IMR-90 (cell line): ENCODE data around the gene PSMB4. TPM values are rescaled to one million over a fixed set of nuclear protein-coding genes. Genes with fewer than 3 reads are reported as not detected.

ENCODE experiments used
- ATAC-seq: fragments of 200-7000 bp; cut with Tn5 transposase; 2 replicates; pipeline ENCODE4 v1.9.1; 2020; ENCODE audit warnings: low read depth, mild to moderate bottlenecking, moderate library complexity
- Bru-seq: library from RNA; stranded (reverse); fragments of 400-500 nt; gene quantifications from one replicate; lab custom pipeline; 2021; lab: Mats Ljungman, UMichigan
- BruChase-seq, 2 experiments: library from RNA; stranded (reverse); fragments of 400-500 nt; gene quantifications; one replicate each; lab custom pipeline; 2021; lab: Mats Ljungman, UMichigan
- BruUV-seq: library from RNA; stranded (reverse); fragments of 400-500 nt; replicated peaks from 2 replicates; lab custom pipeline; 2021; lab: Mats Ljungman, UMichigan
- CTCF ChIA-PET: fragments of 300-600 bp; formaldehyde crosslinking; extraction: SDS; loops from one replicate; lab custom pipeline; 2021; ENCODE audit warnings: antibody characterized with exemption; lab: Yijun Ruan, JAX
- POLR2A ChIA-PET: fragments of 300-600 bp; sonication (Branson Sonifier 250); formaldehyde crosslinking; loops from one replicate; lab custom pipeline; 2022; ENCODE audit warnings: antibody characterized with exemption; ENCODE audit not compliant: unreplicated experiment; lab: Charles Lee
- DNase-seq: peaks from one replicate; pipeline ENCODE4 v3.0.0; 2013
- H2AFZ ChIP-seq: replicated peaks from 2 replicates; pipeline ENCODE3; 2013; ENCODE audit warnings: low read length, mild to moderate bottlenecking; ENCODE audit not compliant: poor library complexity
- H2AK5ac ChIP-seq: 2 replicates; pipeline ENCODE4 v1.6.1; 2013; ENCODE audit warnings: low read depth, low read length, inconsistent platforms
- H2AK9ac ChIP-seq: replicated peaks from 2 replicates; pipeline ENCODE3; 2013; ENCODE audit warnings: mild to moderate bottlenecking, low read depth, low read length, moderate library complexity; ENCODE audit not compliant: poor library complexity
- H2BK120ac ChIP-seq: 2 replicates; pipeline ENCODE4 v1.6.1; 2013; ENCODE audit warnings: low read depth, low read length, inconsistent platforms
- H2BK15ac ChIP-seq: 3 replicates; pipeline ENCODE4 v1.6.1; 2013; ENCODE audit warnings: low read depth, low read length, inconsistent platforms
- H2BK20ac ChIP-seq: 2 replicates; pipeline ENCODE4 v1.6.1; 2013; ENCODE audit warnings: low read depth, mild to moderate bottlenecking, inconsistent platforms, low read length, moderate library complexity
- H2BK5ac ChIP-seq: 2 replicates; pipeline ENCODE4 v1.6.1; 2013; ENCODE audit warnings: mild to moderate bottlenecking, low read depth, low read length, inconsistent platforms; ENCODE audit not compliant: poor library complexity, severe bottlenecking
- H3K14ac ChIP-seq: replicated peaks from 2 replicates; pipeline ENCODE4 v1.6.1; 2013; ENCODE audit warnings: low read depth, low read length, inconsistent platforms
- H3K18ac ChIP-seq: 2 replicates; pipeline ENCODE4 v1.6.1; 2013; ENCODE audit warnings: low read depth, low read length, control low read depth
- H3K23ac ChIP-seq: 2 replicates; pipeline ENCODE4 v1.6.1; 2013; ENCODE audit warnings: low read depth, low read length, inconsistent platforms
- H3K27ac ChIP-seq: 2 replicates; pipeline ENCODE4 v1.5.1; 2013; ENCODE audit warnings: mild to moderate bottlenecking, control low read depth, low read length; ENCODE audit not compliant: insufficient read depth
- H3K27me3 ChIP-seq: 2 replicates; pipeline ENCODE4 v1.6.1; 2013; ENCODE audit warnings: low read length; ENCODE audit not compliant: control insufficient read depth, insufficient read depth
- H3K36me3 ChIP-seq: 2 replicates; pipeline ENCODE4 v1.6.1; 2013; ENCODE audit warnings: low read length, mixed read lengths; ENCODE audit not compliant: control insufficient read depth, insufficient read depth
- H3K4ac ChIP-seq: 2 replicates; pipeline ENCODE4 v1.6.1; 2013; ENCODE audit warnings: low read depth, low read length, inconsistent platforms
- H3K4me1 ChIP-seq: 2 replicates; pipeline ENCODE4 v1.6.1; 2013; ENCODE audit warnings: low read length, mixed read lengths; ENCODE audit not compliant: control insufficient read depth, insufficient read depth
- H3K4me2 ChIP-seq: 2 replicates; pipeline ENCODE4 v1.6.1; 2013; ENCODE audit warnings: low read depth, mild to moderate bottlenecking, control low read depth, low read length, moderate library complexity
- H3K4me3 ChIP-seq: 2 replicates; pipeline ENCODE4 v1.5.1; 2013; ENCODE audit warnings: low read depth, mild to moderate bottlenecking, control low read depth, low read length, moderate library complexity; ENCODE audit not compliant: insufficient read depth
- H3K56ac ChIP-seq: 2 replicates; pipeline ENCODE4 v1.6.1; 2013; ENCODE audit warnings: low read length, inconsistent platforms; ENCODE audit not compliant: insufficient read depth; ENCODE audit errors: extremely low read depth
- H3K79me1 ChIP-seq, 2 experiments: 2 replicates each; pipeline ENCODE4 v1.6.1; 2013; ENCODE audit warnings: low read length in 2 of 2, inconsistent platforms in 1 of 2, low read depth in 1 of 2
- H3K9ac ChIP-seq: 2 replicates; pipeline ENCODE4 v1.6.1; 2013; ENCODE audit warnings: low read depth, low read length, control low read depth
- H3K9me1 ChIP-seq: 2 replicates; pipeline ENCODE4 v1.6.1; 2013; ENCODE audit warnings: low read length, inconsistent platforms; ENCODE audit not compliant: insufficient read depth
- H3K9me3 ChIP-seq: 2 replicates; pipeline ENCODE4 v1.6.1; 2013; ENCODE audit warnings: low read length; ENCODE audit not compliant: control insufficient read depth, insufficient read depth
- H4K20me1 ChIP-seq: 2 replicates; pipeline ENCODE4 v1.6.1; 2013; ENCODE audit warnings: low read length, inconsistent platforms; ENCODE audit not compliant: insufficient read depth
- H4K5ac ChIP-seq: 2 replicates; pipeline ENCODE4 v1.6.1; 2013; ENCODE audit warnings: mild to moderate bottlenecking, low read depth, low read length, control low read depth
- H4K8ac ChIP-seq, 2 experiments: 2 replicates each; pipeline ENCODE4 v1.6.1; 2013; ENCODE audit warnings: low read depth in 2 of 2, low read length in 2 of 2, control low read depth in 1 of 2, inconsistent platforms in 1 of 2
- H4K91ac ChIP-seq: 2 replicates; pipeline ENCODE4 v1.6.1; 2013; ENCODE audit warnings: low read depth, low read length, inconsistent platforms; ENCODE audit not compliant: insufficient read depth
- CEBPB ChIP-seq: IDR thresholded peaks from 2 replicates; pipeline ENCODE4 v1.6.1; 2012; ENCODE audit warnings: low read depth, low read length, improper control_type of control experiment
- CTCF ChIP-seq: conservative IDR thresholded peaks from 2 replicates; pipeline ENCODE4 v1.5.1; 2012; ENCODE audit warnings: mild to moderate bottlenecking, low read depth, low read length, improper control_type of control experiment
- ELK1 ChIP-seq: fragments of 150-350 bp; IDR thresholded peaks from 2 replicates; pipeline ENCODE4 v1.6.1; 2016; ENCODE audit warnings: low read depth, mild to moderate bottlenecking, low read length, moderate library complexity, borderline replicate concordance
- FOS ChIP-seq: fragments of 150-350 bp; IDR thresholded peaks from 2 replicates; pipeline ENCODE4 v1.6.1; 2016; ENCODE audit warnings: low read depth, low read length
- MAFK ChIP-seq: IDR thresholded peaks from 2 replicates; pipeline ENCODE4 v1.6.1; 2012; ENCODE audit warnings: low read depth, low read length, improper control_type of control experiment
- MAZ ChIP-seq: IDR thresholded peaks from 2 replicates; pipeline ENCODE4 v1.6.1; 2012; ENCODE audit warnings: low read depth, mild to moderate bottlenecking, low read length, improper control_type of control experiment, moderate library complexity, borderline replicate concordance
- NFE2L2 ChIP-seq: fragments of 150-350 bp; IDR thresholded peaks from 2 replicates; pipeline ENCODE4 v1.6.1; 2016; ENCODE audit warnings: low read depth, mild to moderate bottlenecking, low read length
- POLR2A ChIP-seq: IDR thresholded peaks from 2 replicates; pipeline ENCODE4 v1.6.1; 2012; ENCODE audit warnings: mild to moderate bottlenecking, low read depth, low read length
- RAD21 ChIP-seq: IDR thresholded peaks from 2 replicates; pipeline ENCODE4 v1.6.1; 2012; ENCODE audit warnings: low read length, improper control_type of control experiment
- RCOR1 ChIP-seq: IDR thresholded peaks from 2 replicates; pipeline ENCODE4 v1.6.1; 2012; ENCODE audit warnings: mild to moderate bottlenecking, low read length, improper control_type of control experiment; ENCODE audit not compliant: insufficient replicate concordance
- SMC3 ChIP-seq: fragments of 150-350 bp; IDR thresholded peaks from 2 replicates; pipeline ENCODE4 v1.6.1; 2016; ENCODE audit warnings: low read depth, mild to moderate bottlenecking, antibody characterized with exemption, low read length, moderate library complexity
- WGBS, 2 experiments: methylation state at CpG; one replicate each; pipeline versions ENCODE4 v1.1.5 to v1.1.7; 2013; ENCODE audit warnings: missing lambda C conversion rate in 2 of 2; ENCODE audit not compliant: insufficient read length in 1 of 2; ENCODE audit errors: extremely low coverage in 2 of 2; 5-methylcytosine and 5-hydroxymethylcytosine counted together
- dilution Hi-C: fragments of 300-500 bp; cut with HindIII; formaldehyde crosslinking; loops from one replicate; pipeline ENCODE4 v1.14.3; 2018; ENCODE audit warnings: low sequenced_read_pairs; ENCODE audit not compliant: unreplicated experiment
- in situ Hi-C: fragments of 300-500 bp; cut with MboI; formaldehyde crosslinking; loops from 3 replicates; pipeline ENCODE4 v1.14.3; 2019; ENCODE audit warnings: low sequenced_read_pairs, inconsistent platforms, mixed read lengths
- intact Hi-C: fragments of 100-400 bp; cut with micrococcal nuclease; formaldehyde crosslinking; loops from 2 replicates; pipeline ENCODE4 v1.10.0; 2022
- long read RNA-seq: library from polyadenylated mRNA; unstranded; transcript quantifications from one replicate; pipeline ENCODE4 v2.0.0, GENCODE V29; 2021; ENCODE audit not compliant: unreplicated experiment
- polyA plus RNA-seq, 3 experiments: library from polyadenylated mRNA; depleted of rRNA; stranded (reverse); fragments of >200 nt; gene quantifications; 2 replicates each; pipeline ENCODE4 v1.2.3, GENCODE V29; 2012; ENCODE audit warnings: low replicate concordance in 1 of 3
- total RNA-seq: library from RNA; depleted of rRNA; stranded (reverse); fragments of >200 nt; gene quantifications from 2 replicates; pipeline ENCODE4 v1.2.3, GENCODE V29; 2012; rRNA removed

The PSMB4 gene
- total RNA-seq (376 and 457 TPM in 2 replicates), polyA plus RNA-seq (2012; rRNA removed) (565 and 640 TPM in 2 replicates), Bru-seq, nascent RNA (percentile 94 among the genes with signal in this experiment), BruChase-seq, experiment 1, labeled RNA remaining after a 6-hour chase (percentile 95 among the genes with signal in this experiment), BruChase-seq, experiment 2, labeled RNA remaining after a 2-hour chase (percentile 88 among the genes with signal in this experiment)
- polyA plus RNA-seq (2012; cell fraction: cytosol; rRNA removed): 490 and 1,136 TPM in 2 replicates
- polyA plus RNA-seq (2012; cell fraction: nucleus; rRNA removed; ENCODE audit: low replicate concordance): 357 and 680 TPM in 2 replicates
- long read RNA-seq, transcript PSMB4-201 (7 exons, 964 nt): major isoform, 53 of 59 reads
- long read RNA-seq, partial matches to known transcripts: 3 of 59 reads
- long read RNA-seq, other reads (novel, unspliced or antisense): 1 of 59 reads

GRCh38 chr1:151399324-151400171, at the start of gene PSMB4:
TSS of gene PSMB4 (plus strand) at chr1:151399573. CDS start at chr1:151399588, 15 bp downstream.
- H2BK20ac ChIP-seq: peak within 1 kb of the TSS; percentile 30
- POLR2A ChIA-PET: interaction anchor here (0.5 to 0.6 kb wide), 2 partner anchors 89 to 96 kb away, joined by 3 to 4 read pairs; no protein-coding TSS in a partner anchor
- H3K27ac ChIP-seq: peak within 1 kb of the TSS; percentile 84
- peak within 1 kb of the TSS; percentile 39 for H3K18ac ChIP-seq
- H3K4me2 ChIP-seq: peak within 1 kb of the TSS; percentile 97
- peak within 1 kb of the TSS; percentile 87 for H2BK120ac ChIP-seq
- in situ Hi-C loops (loop anchor here (10.0 kb wide), 2 partner anchors 95 to 205 kb away; partner anchors contain the start of genes PIP5K1A and VPS72), intact Hi-C loops (loop anchor here (1.0 kb wide), 2 partner anchors 52 to 98 kb away; partner anchors contain the start of gene RFX5), dilution Hi-C loops (no loop called here)
- H2AFZ ChIP-seq: peak within 1 kb of the TSS; percentile 96
- H4K20me1 ChIP-seq: peaks cover 17% of the 10 kb centered on the region; the same call in 1 of the 2 replicates
- WGBS, 2 experiments: 2% methylated on average over 28 of the region's 63 CpGs; no CpG with 5 or more reads in 1 of the 2 experiments
- peak within 1 kb of the TSS; percentile 79 for H2BK5ac ChIP-seq
- H2AK5ac ChIP-seq: peak within 1 kb of the TSS; percentile 92
- peaks cover 3% of the 10 kb centered on the region; the same call in 1 of the 2 replicates for H3K4me1 ChIP-seq
- CTCF ChIA-PET: interaction anchor here (1.1 to 1.3 kb wide), 2 partner anchors 9 to 118 kb away, joined by 3 read pairs; no protein-coding TSS in a partner anchor
- H3K4me3 ChIP-seq: peak within 1 kb of the TSS; percentile 67
- H3K9me1 ChIP-seq: peaks cover 11% of the 10 kb centered on the region
- peak within 1 kb of the TSS; percentile 81 for H4K91ac ChIP-seq
- H3K23ac ChIP-seq: peak within 1 kb of the TSS; percentile 98
- H2AK9ac ChIP-seq: peak within 1 kb of the TSS; percentile 97
- peak within 1 kb of the TSS; percentile 80 for H3K56ac ChIP-seq
- peak within 1 kb of the TSS; percentile 86 for H3K9ac ChIP-seq
- H3K27me3 ChIP-seq: no peaks in the 10 kb centered on the region
- H2BK15ac ChIP-seq: peak within 1 kb of the TSS; percentile 22; the same call in 1 of the 3 replicates
- peaks cover 23% of the 10 kb centered on the region for H3K36me3 ChIP-seq
- peak; percentile 81 for ATAC-seq
- peaks cover 5 to 37% of the 10 kb centered on the region in 2 experiments; a peak in 3 of 4 replicates for H3K79me1 ChIP-seq
- DNase-seq: peak; percentile 95
- H4K8ac ChIP-seq: peak within 1 kb of the TSS; percentile 23 to 99
- peak within 1 kb of the TSS; percentile 86 for H4K5ac ChIP-seq
- H3K9me3 ChIP-seq: no peaks in the 10 kb centered on the region
- BruUV-seq: TSS peak; percentile 97
- peak within 1 kb of the TSS; percentile 96 for H3K4ac ChIP-seq
- peak within 1 kb of the TSS; percentile 98 for H3K14ac ChIP-seq
- TF ChIP-seq MAZ (no peak), CEBPB (peak; percentile 98), RCOR1 (no peak), RAD21 (peak; percentile 48), FOS (no peak), NFE2L2 (no peak), POLR2A (peak; percentile 81), MAFK (no peak; the same call in 1 of the 2 replicates), CTCF (peak; percentile 41), ELK1 (no peak), SMC3 (peak; percentile 13; the same call in 1 of the 2 replicates)
